ENCODE data around the gene SF1. TPM values are rescaled to one million over a fixed set of nuclear protein-coding genes. Genes with fewer than 3 reads are reported as not detected.

The SF1 gene
- total RNA-seq, 1 experiment from 2014 or later = 285 TPM

DNA sequence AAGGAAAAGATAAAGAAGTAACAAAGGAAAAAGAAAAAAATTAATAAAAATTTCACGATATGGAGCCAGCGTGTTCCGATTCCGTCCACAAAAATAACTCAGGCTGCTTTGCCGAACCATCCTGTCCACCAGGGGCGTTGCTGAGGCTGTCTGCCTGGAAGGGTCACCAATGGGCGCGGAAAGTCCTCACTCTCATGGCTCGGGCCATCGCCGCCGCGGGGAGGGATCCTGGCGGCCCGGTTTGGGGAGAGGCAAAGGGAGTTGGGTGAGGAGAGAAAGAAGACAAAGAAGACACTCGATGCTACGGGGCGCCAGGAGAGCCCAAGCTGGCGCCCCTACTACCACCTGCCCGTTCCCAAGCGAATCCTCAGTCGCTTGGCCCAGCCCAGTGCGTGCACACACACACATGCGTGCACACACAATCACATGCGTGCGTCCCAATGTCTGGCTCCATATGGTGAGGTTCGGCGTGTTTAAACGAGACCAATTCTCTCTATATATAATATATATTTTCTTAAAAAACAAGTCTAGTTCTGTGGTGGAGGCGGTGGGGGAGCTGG, 13.0 kb downstream of the SF1 start:
- DNase-seq (ENCODE audit: low spot score) (peak; percentile 63), ATAC-seq (no peak)
- POLR2A ChIA-PET = no interaction called here
- H3K36me3 Mint-ChIP-seq = peaks cover 55% of the 10 kb centered on the region
- TF ChIP-seq ESRRA (CRISPR knock-in tag; IDR thresholded peaks at IDR 0.05; ENCODE audit: borderline replicate concordance) = no peak
- TF ChIP-seq, protein P1, sequence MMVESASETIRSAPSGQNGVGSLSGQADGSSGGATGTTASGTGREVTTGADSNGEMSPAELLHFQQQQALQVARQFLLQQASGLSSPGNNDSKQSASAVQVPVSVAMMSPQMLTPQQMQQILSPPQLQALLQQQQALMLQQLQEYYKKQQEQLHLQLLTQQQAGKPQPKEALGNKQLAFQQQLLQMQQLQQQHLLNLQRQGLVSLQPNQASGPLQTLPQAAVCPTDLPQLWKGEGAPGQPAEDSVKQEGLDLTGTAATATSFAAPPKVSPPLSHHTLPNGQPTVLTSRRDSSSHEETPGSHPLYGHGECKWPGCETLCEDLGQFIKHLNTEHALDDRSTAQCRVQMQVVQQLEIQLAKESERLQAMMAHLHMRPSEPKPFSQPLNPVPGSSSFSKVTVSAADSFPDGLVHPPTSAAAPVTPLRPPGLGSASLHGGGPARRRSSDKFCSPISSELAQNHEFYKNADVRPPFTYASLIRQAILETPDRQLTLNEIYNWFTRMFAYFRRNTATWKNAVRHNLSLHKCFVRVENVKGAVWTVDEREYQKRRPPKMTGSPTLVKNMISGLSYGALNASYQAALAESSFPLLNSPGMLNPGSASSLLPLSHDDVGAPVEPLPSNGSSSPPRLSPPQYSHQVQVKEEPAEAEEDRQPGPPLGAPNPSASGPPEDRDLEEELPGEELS (CRISPR knock-in tag; IDR thresholded peaks at IDR 0.05) = no peak
- TF ChIP-seq RELA (CRISPR knock-in tag; IDR thresholded peaks at IDR 0.05; ENCODE audit: borderline replicate concordance) = no peak
- no peak for TF ChIP-seq ZNF532 (CRISPR knock-in tag; IDR thresholded peaks at IDR 0.05; ENCODE audit: borderline replicate concordance)
- TF ChIP-seq MXD4 (CRISPR knock-in tag; IDR thresholded peaks at IDR 0.05; ENCODE audit: borderline replicate concordance) = no peak
- TF ChIP-seq ATF2 (CRISPR knock-in tag; IDR thresholded peaks at IDR 0.05; ENCODE audit: borderline replicate concordance, low read depth) = no peak
- TF ChIP-seq TEAD1 (CRISPR knock-in tag; IDR thresholded peaks at IDR 0.05) = no peak
- TF ChIP-seq, protein P2, sequence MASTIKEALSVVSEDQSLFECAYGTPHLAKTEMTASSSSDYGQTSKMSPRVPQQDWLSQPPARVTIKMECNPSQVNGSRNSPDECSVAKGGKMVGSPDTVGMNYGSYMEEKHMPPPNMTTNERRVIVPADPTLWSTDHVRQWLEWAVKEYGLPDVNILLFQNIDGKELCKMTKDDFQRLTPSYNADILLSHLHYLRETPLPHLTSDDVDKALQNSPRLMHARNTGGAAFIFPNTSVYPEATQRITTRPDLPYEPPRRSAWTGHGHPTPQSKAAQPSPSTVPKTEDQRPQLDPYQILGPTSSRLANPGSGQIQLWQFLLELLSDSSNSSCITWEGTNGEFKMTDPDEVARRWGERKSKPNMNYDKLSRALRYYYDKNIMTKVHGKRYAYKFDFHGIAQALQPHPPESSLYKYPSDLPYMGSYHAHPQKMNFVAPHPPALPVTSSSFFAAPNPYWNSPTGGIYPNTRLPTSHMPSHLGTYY (CRISPR knock-in tag; IDR thresholded peaks at IDR 0.05) = no peak
- TF ChIP-seq, protein P3, sequence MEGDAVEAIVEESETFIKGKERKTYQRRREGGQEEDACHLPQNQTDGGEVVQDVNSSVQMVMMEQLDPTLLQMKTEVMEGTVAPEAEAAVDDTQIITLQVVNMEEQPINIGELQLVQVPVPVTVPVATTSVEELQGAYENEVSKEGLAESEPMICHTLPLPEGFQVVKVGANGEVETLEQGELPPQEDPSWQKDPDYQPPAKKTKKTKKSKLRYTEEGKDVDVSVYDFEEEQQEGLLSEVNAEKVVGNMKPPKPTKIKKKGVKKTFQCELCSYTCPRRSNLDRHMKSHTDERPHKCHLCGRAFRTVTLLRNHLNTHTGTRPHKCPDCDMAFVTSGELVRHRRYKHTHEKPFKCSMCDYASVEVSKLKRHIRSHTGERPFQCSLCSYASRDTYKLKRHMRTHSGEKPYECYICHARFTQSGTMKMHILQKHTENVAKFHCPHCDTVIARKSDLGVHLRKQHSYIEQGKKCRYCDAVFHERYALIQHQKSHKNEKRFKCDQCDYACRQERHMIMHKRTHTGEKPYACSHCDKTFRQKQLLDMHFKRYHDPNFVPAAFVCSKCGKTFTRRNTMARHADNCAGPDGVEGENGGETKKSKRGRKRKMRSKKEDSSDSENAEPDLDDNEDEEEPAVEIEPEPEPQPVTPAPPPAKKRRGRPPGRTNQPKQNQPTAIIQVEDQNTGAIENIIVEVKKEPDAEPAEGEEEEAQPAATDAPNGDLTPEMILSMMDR (IDR thresholded peaks at IDR 0.05) = no peak
- TF ChIP-seq, protein P4, sequence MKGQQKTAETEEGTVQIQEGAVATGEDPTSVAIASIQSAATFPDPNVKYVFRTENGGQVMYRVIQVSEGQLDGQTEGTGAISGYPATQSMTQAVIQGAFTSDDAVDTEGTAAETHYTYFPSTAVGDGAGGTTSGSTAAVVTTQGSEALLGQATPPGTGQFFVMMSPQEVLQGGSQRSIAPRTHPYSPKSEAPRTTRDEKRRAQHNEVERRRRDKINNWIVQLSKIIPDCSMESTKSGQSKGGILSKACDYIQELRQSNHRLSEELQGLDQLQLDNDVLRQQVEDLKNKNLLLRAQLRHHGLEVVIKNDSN (CRISPR knock-in tag; IDR thresholded peaks at IDR 0.05) = no peak
- no peak for TF ChIP-seq GTF2I (CRISPR knock-in tag; conservative IDR thresholded peaks at IDR 0.05)
- TF ChIP-seq, protein P5, sequence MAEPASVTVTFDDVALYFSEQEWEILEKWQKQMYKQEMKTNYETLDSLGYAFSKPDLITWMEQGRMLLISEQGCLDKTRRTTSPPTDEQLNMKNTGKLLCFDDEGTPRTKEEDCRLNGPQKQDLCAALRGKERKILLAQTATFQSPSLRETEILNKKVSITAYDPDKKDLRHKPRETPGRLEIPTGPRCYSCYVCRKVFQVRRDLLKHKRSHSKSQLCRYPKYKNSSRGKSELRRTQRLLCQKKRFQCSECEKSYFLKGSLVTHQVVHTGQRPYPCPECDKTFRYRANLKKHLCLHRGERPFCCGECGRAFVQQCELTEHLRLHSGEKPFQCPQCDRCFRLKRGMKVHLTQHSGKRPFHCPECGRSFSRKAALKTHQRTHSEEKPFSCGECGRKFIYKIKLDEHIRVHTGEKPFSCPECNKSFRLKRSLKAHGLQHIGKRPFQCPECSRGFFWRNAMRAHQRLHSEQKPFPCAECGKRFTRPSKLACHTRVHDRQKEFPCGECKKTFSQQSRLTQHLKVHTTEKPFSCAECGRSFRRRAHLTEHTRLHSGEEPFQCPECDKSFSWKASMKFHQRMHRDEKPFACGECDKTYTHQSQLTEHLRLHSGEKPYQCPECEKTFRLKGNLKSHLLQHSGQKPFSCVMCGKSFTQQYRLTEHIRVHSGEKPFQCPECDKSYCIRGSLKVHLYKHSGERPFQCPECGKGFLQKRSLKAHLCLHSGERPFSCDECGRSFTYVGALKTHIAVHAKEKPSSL (CRISPR knock-in tag; conservative IDR thresholded peaks at IDR 0.05) = no peak
- TF ChIP-seq ZNF219 (CRISPR knock-in tag; IDR thresholded peaks at IDR 0.05; ENCODE audit: borderline replicate concordance) = no peak
- no peak for TF ChIP-seq GRHL2 (CRISPR knock-in tag; IDR thresholded peaks at IDR 0.05; ENCODE audit: insufficient replicate concordance, severe bottlenecking)
- TF ChIP-seq ZNF138 (CRISPR knock-in tag; conservative IDR thresholded peaks at IDR 0.05) = no peak
- no peak for TF ChIP-seq ZNF232 (CRISPR knock-in tag; IDR thresholded peaks at IDR 0.05)
- no peaks in the 10 kb centered on the region for H3K9me3 Mint-ChIP-seq
- H3K27me3 Mint-ChIP-seq (ENCODE audit: low read depth) = no peaks in the 10 kb centered on the region
- CTCF ChIA-PET = interaction anchor here (0.8 to 7.5 kb wide), 4 partner anchors 13 to 77 kb away, joined by 3 to 150 read pairs (median 5); partner anchors contain the start of genes RASGRP2 and SF1
- H3K4me3 Mint-ChIP-seq = no peak overlapping the region; the same call in 1 of the 2 replicates
- H3K27ac Mint-ChIP-seq = peak overlapping the region; percentile 98
- peaks cover 72% of the 10 kb centered on the region for H3K4me1 Mint-ChIP-seq
